ENCODE results near the gene HECTD4. TPM values are rescaled to one million over a fixed set of nuclear protein-coding genes. Genes with fewer than 3 reads are reported as not detected.

Gene HECTD4
- total RNA-seq, 2 donors from 2014 or later, result 23.3 to 45.2 TPM

DNA sequence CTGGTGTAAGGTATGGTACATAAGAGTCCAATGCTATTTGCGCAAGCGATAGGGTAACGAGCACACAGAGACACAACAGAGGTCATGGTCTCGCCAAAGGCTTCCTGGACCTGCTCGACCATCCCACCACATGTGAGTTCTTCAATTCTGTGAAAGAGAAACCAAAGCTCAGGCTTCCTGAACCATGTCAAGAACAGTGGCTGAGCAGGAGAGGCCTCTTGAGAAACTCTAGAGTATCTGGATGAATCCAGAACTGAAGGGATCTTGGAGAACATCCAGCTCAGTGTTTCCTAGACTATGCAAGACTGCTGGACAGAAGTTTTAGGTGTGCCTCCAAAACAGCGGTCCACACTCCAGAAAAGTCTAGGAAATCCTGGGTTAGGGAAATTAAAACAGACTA is 142.3 kb downstream of the HECTD4 start:
- intact Hi-C loops (cut with DNase I), result no loop called here
- no peak for ATAC-seq
- no peaks in the 10 kb centered on the region for H3K4me1 ChIP-seq
- WGBS, 2 donors, result 92 to 94% methylated on average over 6 of the region's 6 CpGs
- no peaks in the 10 kb centered on the region for H3K9me3 ChIP-seq
- no peak overlapping the region for H3K27ac ChIP-seq
- peaks cover 10 to 21% of the 10 kb centered on the region in 2 donors for H3K36me3 ChIP-seq (replicated peaks in 1 of 2; ENCODE audit: insufficient read depth in 1 of 2, low read depth in 2 of 2)
- no peak overlapping the region for H3K4me3 ChIP-seq
- H3K27me3 ChIP-seq, result no peaks in the 10 kb centered on the region
- no peak for TF ChIP-seq POLR2A (IDR thresholded peaks at IDR 0.05)
- TF ChIP-seq CTCF (IDR thresholded peaks at IDR 0.05), result no peak
- DNase-seq, result no peak

DNA sequence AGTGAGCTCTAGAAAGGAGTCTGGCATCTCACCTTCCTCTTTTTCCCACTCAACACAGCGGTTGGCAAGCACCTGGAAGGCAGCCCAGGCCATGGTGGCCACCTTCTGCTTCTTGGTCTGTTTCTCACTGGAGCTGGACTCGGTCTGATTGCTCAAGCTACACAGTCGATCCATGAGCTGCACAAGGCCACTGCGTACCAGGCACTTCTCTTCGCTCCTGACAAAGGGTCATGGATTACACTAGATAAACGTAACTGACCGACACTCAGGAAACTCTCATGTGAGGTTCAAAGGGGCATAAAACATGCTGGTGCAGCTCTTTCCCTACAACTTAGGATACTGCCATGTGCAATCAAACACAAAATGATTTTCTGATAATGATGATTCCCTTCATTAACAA is 143.2 kb downstream of the HECTD4 start:
- Histone ChIP-seq H3K4me3 (no peak overlapping the region), H3K27me3 (no peaks in the 10 kb centered on the region), H3K36me3 (replicated peaks in 1 of 2; ENCODE audit: insufficient read depth in 1 of 2, low read depth in 2 of 2) (peaks cover 10 to 26% of the 10 kb centered on the region in 2 donors), H3K9me3 (no peaks in the 10 kb centered on the region), H3K4me1 (no peaks in the 10 kb centered on the region), H3K27ac (no peak overlapping the region)
- no peak for ATAC-seq
- DNase-seq, result no peak
- intact Hi-C loops (cut with DNase I), result no loop called here
- WGBS, 2 donors, result 88 to 91% methylated on average over 7 of the region's 7 CpGs
- TF ChIP-seq CTCF (IDR thresholded peaks at IDR 0.05) (no peak), POLR2A (IDR thresholded peaks at IDR 0.05) (no peak)

DNA sequence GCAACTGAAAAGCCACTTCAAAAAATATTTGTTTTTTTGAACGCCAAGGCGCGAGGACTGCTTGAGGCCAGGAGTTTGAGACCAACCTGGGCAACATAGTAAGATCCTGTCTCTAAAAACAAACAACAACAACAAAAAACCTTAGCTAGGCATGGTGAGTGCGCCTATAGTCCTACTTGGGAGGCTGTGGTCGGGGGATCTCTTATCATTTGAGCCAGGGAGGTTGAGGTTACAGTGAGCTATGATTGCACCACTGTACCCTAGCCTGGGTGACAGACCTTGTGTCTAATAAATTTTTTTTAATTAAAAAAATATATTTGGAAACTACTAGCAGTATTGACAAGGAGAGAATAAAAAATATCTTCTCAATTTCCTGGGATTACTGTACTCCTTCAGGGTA is 143.8 kb downstream of the HECTD4 start:
- peaks cover 8 to 26% of the 10 kb centered on the region in 2 donors for H3K36me3 ChIP-seq (replicated peaks in 1 of 2; ENCODE audit: insufficient read depth in 1 of 2, low read depth in 2 of 2)

DNA sequence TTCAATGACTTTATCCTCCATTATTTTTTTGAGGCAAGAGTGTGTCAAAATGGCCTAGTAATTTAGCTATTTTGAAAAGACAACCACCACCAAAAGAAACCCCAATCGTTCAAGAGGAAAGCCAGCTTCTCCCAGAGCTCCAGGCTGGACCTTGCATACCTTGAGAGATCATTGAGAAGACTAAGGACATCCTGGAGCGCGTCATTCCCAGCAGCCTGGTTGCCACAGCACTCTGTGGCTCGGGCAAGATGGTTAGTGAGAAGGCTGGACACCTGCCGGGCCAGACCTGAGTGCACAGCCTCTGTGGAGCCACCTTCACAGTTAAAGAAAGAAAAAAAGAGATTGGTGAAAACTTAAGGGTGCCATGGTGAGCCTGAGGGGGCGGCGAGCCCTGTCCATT is 145.4 kb downstream of the HECTD4 start:
- Histone ChIP-seq H3K27me3 (no peaks in the 10 kb centered on the region), H3K4me3 (no peak overlapping the region), H3K27ac (no peak overlapping the region), H3K4me1 (no peaks in the 10 kb centered on the region), H3K36me3 (replicated peaks in 1 of 2; ENCODE audit: insufficient read depth in 1 of 2, low read depth in 2 of 2) (peaks cover 0 to 24% of the 10 kb centered on the region in 2 donors), H3K9me3 (no peaks in the 10 kb centered on the region)
- intact Hi-C loops (cut with DNase I), result no loop called here
- ATAC-seq, result no peak
- DNase-seq, result no peak
- TF ChIP-seq CTCF (IDR thresholded peaks at IDR 0.05) (no peak), POLR2A (IDR thresholded peaks at IDR 0.05) (no peak)
- 91 to 93% methylated on average over 7 of the region's 7 CpGs for WGBS, 2 donors

More for the DNA sequence above, 143.8 kb downstream of the HECTD4 start:
- Histone ChIP-seq H3K9me3 (no peaks in the 10 kb centered on the region), H3K4me3 (no peak overlapping the region), H3K27ac (no peak overlapping the region), H3K27me3 (no peaks in the 10 kb centered on the region), H3K4me1 (no peaks in the 10 kb centered on the region)
- no peak for ATAC-seq
- DNase-seq, result no peak
- 92 to 95% methylated on average over 5 of the region's 5 CpGs for WGBS, 2 donors
- no peak for TF ChIP-seq POLR2A (IDR thresholded peaks at IDR 0.05)
- TF ChIP-seq CTCF (IDR thresholded peaks at IDR 0.05), result no peak
- intact Hi-C loops (cut with DNase I), result no loop called here

GRCh38 chr12:112236386-112236785 is 145.8 kb downstream of the HECTD4 start:
- H3K4me1 ChIP-seq, result no peaks in the 10 kb centered on the region
- H3K27ac ChIP-seq, result no peak overlapping the region
- H3K36me3 ChIP-seq (replicated peaks in 1 of 2; ENCODE audit: insufficient read depth in 1 of 2, low read depth in 2 of 2), result peaks cover 0 to 27% of the 10 kb centered on the region in 2 donors
- no peak for ATAC-seq
- 50 to 73% methylated on average over 1 of the region's 1 CpG for WGBS, 2 donors
- H3K9me3 ChIP-seq, result no peaks in the 10 kb centered on the region
- intact Hi-C loops (cut with DNase I), result no loop called here
- TF ChIP-seq CTCF (IDR thresholded peaks at IDR 0.05) (no peak), POLR2A (IDR thresholded peaks at IDR 0.05) (no peak)
- H3K27me3 ChIP-seq, result no peaks in the 10 kb centered on the region
- H3K4me3 ChIP-seq, result no peak overlapping the region
- DNase-seq, result no peak

Data from body of pancreas (tissue), 4 donors.